NCI-H146 (cell line): Measurements from ENCODE around the gene RELA.

Experiments used
- DNase-seq: peaks from one replicate; lab custom pipeline; 2025; lab: John Stamatoyannopoulos, UW

The RELA gene

DNA sequence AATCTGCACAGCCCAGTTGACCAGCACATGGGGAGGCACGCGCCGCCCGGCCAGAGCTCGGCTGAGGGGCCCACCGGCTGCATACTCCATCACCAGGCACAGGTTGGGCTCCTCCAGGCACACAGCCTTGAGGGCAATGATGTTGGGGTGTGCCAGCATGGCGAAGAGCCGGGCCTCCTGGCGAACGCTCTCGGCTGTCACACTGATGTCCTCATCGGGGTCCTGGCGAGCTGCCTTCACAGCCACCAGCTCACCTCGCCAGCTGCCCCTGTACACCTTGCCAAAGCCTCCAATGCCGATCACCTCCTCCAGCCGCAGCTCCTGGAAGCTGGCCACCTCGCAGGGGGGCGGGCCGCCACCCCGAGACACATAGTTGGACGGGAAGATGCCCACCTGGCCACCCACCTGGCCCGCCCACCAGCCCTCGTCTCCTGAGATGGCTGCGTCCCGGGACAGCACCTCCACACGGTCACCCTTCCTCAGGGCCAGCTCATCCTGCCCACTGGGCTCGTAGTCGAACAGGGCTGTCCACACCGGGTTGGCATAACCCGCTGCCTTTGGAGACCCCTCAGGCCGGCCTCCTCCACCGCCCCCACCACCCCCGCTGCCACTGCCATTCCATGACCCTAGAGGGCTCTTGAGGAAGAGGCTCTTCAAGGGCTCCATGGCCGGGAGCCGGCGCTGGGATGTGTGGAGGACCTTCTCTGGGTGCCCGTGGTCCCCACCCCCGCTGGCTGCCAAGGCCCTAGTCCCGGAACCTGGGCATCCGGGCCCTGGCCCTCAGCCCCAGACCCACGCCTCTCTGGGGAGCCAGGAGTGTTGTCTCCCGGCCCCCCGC is 49.4 kb downstream of the RELA start:
- no peak for DNase-seq

DNA sequence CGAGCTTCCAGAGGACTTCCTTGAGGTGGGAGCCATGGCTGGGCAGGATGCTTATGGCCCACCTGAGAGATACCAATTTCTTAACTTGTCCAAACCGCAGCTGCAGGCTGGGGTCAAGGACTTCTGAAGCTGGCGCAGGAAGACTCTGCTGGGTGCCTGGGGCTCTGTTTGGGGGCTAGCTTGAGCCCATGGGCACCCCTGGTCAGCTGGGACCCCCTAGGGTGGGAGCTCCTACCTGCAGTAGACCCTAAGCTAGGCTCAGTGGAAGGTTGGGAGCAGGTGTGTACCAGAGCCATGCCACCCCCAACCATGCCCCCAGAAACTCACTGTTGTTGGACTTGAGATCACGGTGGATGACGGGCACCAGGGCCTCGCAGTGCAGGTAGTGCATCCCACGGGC is 50.0 kb downstream of the RELA start:
- DNase-seq, result no peak

DNA sequence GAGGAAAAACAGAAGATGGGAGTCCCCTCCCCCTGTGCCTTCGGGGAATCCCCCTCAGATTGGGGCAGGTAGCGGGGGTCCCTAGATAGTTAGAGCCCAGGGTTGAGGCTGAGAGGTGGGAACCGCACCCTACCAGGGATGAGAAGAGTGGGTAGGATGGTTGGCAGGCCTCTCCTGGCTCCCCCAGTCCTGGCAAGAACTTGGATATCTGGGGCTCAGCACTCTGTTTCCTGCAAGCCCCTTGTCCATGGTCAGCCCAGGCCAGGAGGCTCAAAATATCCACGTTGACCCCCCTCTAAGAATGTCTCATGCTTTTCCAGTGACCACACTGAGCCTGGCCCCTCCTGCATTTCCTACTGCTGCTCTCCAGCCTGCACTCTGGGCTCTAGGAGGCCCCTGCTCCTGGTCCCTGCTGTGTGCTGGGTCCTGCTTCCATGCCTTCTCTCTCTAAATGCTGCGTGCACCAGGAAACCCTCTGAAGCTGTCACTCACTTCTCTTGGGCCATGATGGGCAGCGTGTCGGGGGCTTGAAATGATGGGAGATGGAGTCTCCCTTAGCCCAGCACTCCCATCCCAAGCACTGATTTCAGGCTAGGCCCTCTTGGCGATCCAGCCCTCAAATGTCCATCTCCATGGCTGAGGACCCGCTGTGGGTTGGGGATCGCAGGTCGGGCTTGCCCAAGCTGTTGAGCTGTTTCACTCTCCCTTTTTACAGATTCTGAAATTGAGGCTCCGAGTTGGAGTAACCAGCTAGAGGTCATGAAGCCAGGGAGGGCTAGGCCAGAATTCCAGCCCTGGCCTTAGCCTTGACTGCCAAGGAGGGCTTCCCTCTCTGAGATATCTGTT is 50.7 kb downstream of the RELA start:
- no peak for DNase-seq

DNA sequence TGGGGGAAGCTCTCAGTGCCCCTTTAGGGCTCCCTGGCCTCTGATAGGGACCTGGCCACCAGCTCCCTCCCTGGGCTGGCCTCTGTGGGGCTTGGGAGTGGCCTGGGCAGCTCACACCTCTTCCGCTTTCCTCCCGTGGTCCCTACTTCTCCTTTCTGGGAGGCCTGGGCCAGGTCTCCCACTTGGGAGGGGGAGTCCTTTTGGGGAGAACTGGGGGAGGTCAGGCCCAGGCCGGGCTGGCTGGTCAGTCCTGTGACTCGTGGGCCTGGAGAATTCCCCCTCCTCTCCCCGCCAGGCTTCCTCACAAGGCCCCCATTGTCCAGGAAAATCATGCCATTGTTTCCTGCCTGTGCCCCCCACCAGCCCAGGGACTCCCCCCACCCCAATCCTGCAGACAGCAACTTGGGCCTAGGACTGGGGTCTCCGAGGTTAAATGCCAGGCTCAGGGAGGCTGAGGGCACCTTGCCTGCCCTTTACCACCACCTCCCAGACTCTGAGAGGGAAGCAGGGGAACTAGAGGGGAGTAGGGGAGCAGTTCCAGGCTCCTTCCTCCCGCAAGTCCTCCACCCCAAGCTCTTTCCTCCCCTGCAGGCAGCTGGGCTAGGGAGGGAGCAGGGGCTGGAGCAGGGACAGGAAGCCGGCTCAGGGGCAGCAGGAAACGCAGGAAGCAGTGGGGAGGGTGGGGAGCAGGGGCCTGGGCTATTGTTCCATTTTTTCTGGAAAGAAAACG is 51.5 kb downstream of the RELA start:
- DNase-seq, result no peak

DNA sequence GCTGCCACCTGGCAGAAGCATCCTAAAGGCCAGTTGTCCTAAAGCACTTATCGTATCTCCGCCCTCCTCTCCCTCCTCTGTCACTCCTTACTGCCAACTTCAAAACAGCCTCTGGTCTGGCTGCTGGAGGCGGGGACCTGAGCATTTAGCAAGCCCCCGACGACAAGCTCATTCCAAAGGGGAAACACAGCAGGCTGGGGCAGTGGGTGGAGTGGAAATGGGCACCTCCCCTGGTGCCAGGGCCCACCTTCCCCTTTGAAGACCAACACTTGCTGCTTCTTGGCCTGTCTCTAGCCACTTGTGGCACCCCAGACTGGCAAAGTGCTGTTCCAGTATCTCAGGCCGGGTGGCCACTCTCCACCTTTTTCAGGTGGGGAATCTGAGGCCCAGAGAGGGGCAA is 52.3 kb downstream of the RELA start:
- no peak for DNase-seq

DNA sequence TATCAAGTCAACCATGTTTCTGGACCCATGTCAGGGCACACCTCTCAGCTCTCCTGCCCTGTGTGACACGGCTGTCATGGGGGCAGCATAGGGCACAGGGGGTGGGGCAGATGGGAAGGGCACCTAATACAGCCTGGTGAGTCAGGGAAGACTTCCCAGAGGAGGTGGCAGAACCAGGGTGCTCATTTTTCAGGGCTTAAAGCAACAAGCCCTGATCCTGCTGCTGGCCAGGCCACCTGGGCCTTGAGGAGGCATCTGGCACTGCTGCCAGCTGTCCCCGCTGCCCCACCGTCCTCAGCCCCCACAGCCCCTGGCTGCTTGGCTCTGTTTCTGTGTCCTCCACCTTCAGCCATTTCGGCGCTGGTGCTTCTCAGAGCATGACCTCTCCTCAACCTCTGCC is 53.1 kb downstream of the RELA start:
- no peak for DNase-seq

DNA sequence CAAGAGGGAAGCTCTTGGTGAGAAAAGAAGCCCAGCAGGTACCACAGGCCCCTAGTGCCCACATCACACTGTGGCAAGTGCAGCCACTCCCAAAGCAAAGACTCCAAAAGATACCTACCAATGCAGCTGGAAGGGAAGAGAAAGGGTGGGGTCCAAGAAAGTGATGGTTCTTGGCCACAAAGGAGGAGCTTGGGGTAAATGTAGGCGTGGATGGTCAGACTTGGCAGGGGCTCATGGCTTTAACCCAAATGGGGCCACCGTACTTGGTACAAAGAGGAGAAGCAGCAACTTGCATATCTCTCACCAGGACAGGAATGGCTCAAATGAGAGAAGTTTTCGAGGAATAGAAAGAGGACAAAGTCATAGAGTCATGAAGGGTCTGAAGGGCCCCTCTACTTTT is 53.5 kb downstream of the RELA start:
- DNase-seq, result no peak

DNA sequence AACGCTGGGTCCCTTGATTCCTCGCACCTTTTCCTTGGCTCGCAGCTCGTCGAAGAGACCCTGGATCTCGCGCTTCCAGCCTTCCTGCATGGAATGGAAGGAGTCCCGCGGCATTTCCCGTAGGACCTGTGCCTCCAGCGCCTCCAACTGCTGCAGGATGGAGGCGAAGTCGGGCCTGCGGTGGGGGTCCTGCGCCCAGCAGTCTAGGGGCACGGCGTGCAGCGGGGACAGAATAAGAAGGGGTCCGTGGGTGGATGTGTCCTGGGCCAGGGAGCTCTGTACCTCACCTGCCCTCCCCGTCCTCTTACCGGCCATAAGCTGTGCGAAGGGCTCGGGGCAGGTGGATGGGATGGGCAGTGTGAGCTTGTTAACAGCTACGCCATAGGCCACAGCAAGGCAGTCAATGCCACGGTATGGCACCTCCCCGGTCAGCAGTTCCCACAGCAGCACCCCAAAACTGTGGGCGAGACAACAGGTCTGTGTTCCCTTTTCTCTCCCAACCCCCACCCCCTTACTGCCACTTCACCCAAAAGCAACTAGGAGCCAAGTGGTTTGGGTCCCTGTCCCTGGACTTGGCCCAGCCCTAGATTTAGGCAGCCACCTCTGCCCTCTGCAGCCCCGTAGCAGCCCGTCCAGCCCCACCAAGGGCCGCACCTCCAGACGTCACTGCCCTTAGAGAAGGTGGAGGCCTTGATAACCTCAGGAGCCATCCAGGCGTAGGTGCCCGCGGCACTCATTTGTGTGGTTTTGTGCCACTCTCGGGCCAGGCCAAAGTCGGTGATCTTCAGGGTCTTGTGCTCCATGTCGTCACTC is 54.9 kb downstream of the RELA start:
- DNase-seq, result no peak

DNA sequence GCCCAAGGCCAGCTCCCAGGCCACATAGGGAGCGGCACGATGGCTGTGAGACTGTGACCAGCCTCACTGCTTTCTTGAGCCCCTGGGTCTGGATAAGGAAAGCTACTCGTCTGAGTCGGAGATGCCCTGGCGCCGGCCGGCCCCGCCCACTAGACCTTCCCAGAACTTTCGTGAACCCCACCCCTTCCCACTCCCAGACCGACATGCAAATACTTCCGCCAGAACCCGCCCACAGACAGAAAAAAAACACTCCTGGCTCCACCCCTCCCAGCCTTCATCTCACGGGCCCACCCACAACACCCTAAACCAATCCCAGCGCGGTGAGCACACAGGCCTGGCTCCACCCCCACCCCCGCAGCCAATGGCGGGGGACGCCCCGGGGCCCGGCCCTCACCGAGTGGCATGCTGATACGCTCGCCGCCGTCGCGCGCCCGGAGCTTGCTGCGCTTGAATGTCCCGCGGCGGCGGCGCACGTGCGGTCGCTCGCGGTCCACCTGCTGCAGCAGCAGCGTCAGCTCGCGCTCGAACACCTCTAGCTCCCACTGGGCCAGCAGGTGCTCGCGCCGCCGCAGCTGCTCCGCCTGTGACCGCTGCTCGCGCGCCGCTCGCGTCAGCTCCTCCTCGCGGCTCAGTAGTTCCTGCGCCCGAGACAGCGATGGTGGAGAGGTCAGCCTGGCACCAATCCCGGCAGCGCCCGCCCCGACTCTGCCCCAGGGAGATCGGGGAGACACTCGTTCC is 55.7 kb downstream of the RELA start:
- DNase-seq, result no peak

DNA sequence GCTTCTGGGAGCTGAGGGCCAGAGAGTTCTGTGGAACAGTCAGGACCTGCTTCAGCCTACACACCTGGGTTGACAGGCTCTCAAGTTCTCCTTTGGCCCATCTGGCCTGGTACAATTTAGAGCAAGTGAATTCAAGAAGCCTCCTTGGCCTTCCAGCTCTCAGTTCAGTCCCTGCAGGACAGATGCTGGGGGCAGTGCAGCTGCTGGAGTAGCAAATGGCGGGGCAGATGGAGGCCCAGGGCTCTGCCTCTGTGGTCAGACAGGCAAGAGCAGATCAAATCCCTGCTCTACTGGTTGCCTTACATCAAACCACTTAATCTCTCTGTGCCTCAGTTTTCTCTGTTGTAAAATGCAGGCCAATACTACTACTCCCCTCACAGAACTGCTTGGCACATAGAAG is 58.5 kb downstream of the RELA start:
- DNase-seq, result no peak
